ENCODE data around the gene GMEB1.
"Not testable (repeated sequence)": the region's sequence is repeated elsewhere in the genome, so short reads cannot be mapped to it uniquely, and the experiment has no call there.

DNA sequence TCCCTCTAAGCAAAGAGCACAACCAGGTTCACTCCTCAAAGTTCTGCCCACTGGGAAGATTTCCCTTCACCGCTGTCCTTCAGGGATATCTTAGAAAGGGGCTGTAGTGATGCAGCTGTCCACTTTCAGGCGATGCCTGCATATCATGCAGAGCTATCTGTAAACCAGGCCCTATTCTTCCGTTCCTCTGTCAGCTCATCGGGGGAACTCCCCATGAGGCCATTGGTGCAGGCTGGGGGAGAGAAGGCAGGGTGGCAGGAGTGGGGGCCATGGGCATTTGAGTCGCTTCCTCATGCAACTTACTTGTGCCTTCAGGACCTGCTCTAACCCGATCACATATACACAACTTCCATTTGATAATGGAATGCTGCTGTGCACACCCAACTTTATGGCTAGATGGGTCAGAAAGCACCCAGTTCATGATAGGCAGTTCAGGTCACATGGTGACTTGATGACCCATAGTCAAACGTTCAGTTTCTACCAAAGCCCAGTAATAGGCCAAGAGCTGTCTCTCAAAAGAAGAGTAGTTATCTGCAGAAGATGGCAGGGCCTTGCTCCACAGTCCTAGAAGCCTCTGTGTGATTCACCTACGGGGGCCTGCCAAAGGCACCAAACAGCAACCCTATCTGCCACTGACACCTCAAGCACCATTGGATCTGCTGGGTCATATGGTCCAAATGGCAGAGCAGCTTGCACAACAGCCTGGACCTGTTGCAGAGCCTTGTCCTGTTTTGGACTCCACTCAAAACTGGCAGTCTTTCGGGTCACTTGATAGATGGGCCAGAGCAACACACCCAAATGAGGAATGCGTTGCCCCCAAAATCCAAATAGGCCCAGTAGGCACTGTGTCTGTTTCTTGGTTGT is 12.9 kb upstream of the GMEB1 start:
- TF ChIP-seq, protein P1, sequence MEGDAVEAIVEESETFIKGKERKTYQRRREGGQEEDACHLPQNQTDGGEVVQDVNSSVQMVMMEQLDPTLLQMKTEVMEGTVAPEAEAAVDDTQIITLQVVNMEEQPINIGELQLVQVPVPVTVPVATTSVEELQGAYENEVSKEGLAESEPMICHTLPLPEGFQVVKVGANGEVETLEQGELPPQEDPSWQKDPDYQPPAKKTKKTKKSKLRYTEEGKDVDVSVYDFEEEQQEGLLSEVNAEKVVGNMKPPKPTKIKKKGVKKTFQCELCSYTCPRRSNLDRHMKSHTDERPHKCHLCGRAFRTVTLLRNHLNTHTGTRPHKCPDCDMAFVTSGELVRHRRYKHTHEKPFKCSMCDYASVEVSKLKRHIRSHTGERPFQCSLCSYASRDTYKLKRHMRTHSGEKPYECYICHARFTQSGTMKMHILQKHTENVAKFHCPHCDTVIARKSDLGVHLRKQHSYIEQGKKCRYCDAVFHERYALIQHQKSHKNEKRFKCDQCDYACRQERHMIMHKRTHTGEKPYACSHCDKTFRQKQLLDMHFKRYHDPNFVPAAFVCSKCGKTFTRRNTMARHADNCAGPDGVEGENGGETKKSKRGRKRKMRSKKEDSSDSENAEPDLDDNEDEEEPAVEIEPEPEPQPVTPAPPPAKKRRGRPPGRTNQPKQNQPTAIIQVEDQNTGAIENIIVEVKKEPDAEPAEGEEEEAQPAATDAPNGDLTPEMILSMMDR (IDR thresholded peaks at IDR 0.05), result not testable (repeated sequence)
- TF ChIP-seq POLR2A (IDR thresholded peaks at IDR 0.05), result not testable (repeated sequence)
